Loucy (cell line): Measurements from ENCODE around the gene KLHL6.
"Not testable (repeated sequence)": the region's sequence is repeated elsewhere in the genome, so short reads cannot be mapped to it uniquely, and the experiment has no call there.

Source experiments
- H2AFZ ChIP-seq: fragments of 200-600 bp; sonication (generic); 2 replicates; pipeline ENCODE4 v1.6.0; 2016; ENCODE audit warnings: antibody characterized with exemption, mild to moderate bottlenecking, low read length, moderate library complexity
- H3F3A ChIP-seq: fragments of 200-600 bp; 2 replicates; pipeline ENCODE4 v1.6.0; 2016; ENCODE audit warnings: antibody characterized with exemption, low read depth, mild to moderate bottlenecking
- H3K27me3 ChIP-seq: fragments of 200-600 bp; sonication (generic); 2 replicates; pipeline ENCODE4 v1.6.1; 2014; ENCODE audit warnings: low read length, mild to moderate bottlenecking; ENCODE audit not compliant: insufficient read depth, poor library complexity, severe bottlenecking
- H3K36me3 ChIP-seq: fragments of 200-600 bp; sonication (generic); 2 replicates; pipeline ENCODE4 v1.6.1; 2016; ENCODE audit warnings: low read length; ENCODE audit not compliant: insufficient read depth
- H3K4me1 ChIP-seq: fragments of 200-600 bp; sonication (generic); 2 replicates; pipeline ENCODE4 v1.5.1; 2014; ENCODE audit warnings: low read length, mild to moderate bottlenecking; ENCODE audit not compliant: insufficient read depth, poor library complexity, severe bottlenecking
- H3K4me2 ChIP-seq: fragments of 200-600 bp; sonication (generic); 2 replicates; pipeline ENCODE4 v1.6.0; 2014; ENCODE audit warnings: antibody characterized with exemption, low read length, low read depth, mild to moderate bottlenecking; ENCODE audit not compliant: poor library complexity, severe bottlenecking
- H3K4me3 ChIP-seq: fragments of 200-600 bp; sonication (generic); 2 replicates; pipeline ENCODE4 v1.5.1; 2014; ENCODE audit warnings: low read length, mild to moderate bottlenecking, mixed read lengths; ENCODE audit not compliant: poor library complexity, severe bottlenecking
- H3K79me2 ChIP-seq: fragments of 200-600 bp; sonication (generic); 2 replicates; pipeline ENCODE4 v1.6.1; 2014; ENCODE audit warnings: low read length; ENCODE audit not compliant: insufficient read depth
- H3K9ac ChIP-seq: fragments of 200-600 bp; sonication (generic); 2 replicates; pipeline ENCODE4 v1.6.0; 2014; ENCODE audit warnings: mild to moderate bottlenecking, low read depth, low read length, moderate library complexity; ENCODE audit not compliant: poor library complexity, severe bottlenecking
- H3K9me2 ChIP-seq: fragments of 200-600 bp; sonication (generic); replicated peaks from 2 replicates; pipeline ENCODE4 v1.6.1; 2016; ENCODE audit warnings: low read depth, low read length, mixed read lengths
- H3K9me3 ChIP-seq: fragments of 200-600 bp; sonication (generic); 2 replicates; pipeline ENCODE4 v1.6.1; 2014; ENCODE audit warnings: mild to moderate bottlenecking, antibody characterized with exemption, low read length, low read depth; ENCODE audit not compliant: insufficient read depth
- H4K20me1 ChIP-seq: fragments of 200-600 bp; sonication (generic); 2 replicates; pipeline ENCODE4 v1.6.0; 2014; ENCODE audit warnings: antibody characterized with exemption, low read length, mild to moderate bottlenecking; ENCODE audit not compliant: insufficient read depth, poor library complexity, severe bottlenecking
- CTCF ChIP-seq: fragments of 200-600 bp; sonication (generic); conservative IDR thresholded peaks from 2 replicates; pipeline ENCODE4 v1.5.1; 2014; ENCODE audit warnings: mild to moderate bottlenecking, antibody characterized with exemption, low read length
- EZH2phosphoT487 ChIP-seq: fragments of 200-600 bp; IDR thresholded peaks from 2 replicates; pipeline ENCODE4 v1.6.1; 2018; ENCODE audit warnings: antibody characterized with exemption, mild to moderate bottlenecking, moderate library complexity, borderline replicate concordance

The KLHL6 gene

GRCh38 chr3:183513046-183513706 lies 42.3 kb downstream of the KLHL6 start:
- Histone ChIP-seq H3K79me2 (peaks cover 44% of the 10 kb centered on the region; the same call in 1 of the 2 replicates), H3K9ac (no peak overlapping the region), H3K4me2 (peak overlapping the region; percentile 19), H3K4me1 (peaks cover 41% of the 10 kb centered on the region), H2AFZ (no peak overlapping the region), H3K27me3 (no peaks in the 10 kb centered on the region), H3K9me3 (no peaks in the 10 kb centered on the region), H3K9me2 (no peaks in the 10 kb centered on the region), H4K20me1 (peaks cover 7% of the 10 kb centered on the region), H3K4me3 (no peak overlapping the region), H3F3A (peaks cover 6% of the 10 kb centered on the region), H3K36me3 (peaks cover 12% of the 10 kb centered on the region; the same call in 1 of the 2 replicates)
- no peak for TF ChIP-seq EZH2phosphoT487
- TF ChIP-seq CTCF: no peak

GRCh38 chr3:183511286-183512131 lies 44.0 kb downstream of the KLHL6 start:
- not testable (repeated sequence) for H3K4me3 ChIP-seq, H3K4me2 ChIP-seq, H3K27me3 ChIP-seq, H4K20me1 ChIP-seq, H3K9me3 ChIP-seq, H2AFZ ChIP-seq, H3K9ac ChIP-seq, H3K9me2 ChIP-seq, H3F3A ChIP-seq
- Histone ChIP-seq H3K36me3 (peaks cover 27% of the 10 kb centered on the region; the same call in 1 of the 2 replicates), H3K4me1 (peaks cover 24% of the 10 kb centered on the region), H3K79me2 (peaks cover 35% of the 10 kb centered on the region; the same call in 1 of the 2 replicates)

GRCh38 chr3:183508821-183509220 lies 46.7 kb downstream of the KLHL6 start:
- Histone ChIP-seq H2AFZ (no peak overlapping the region), H3K4me2 (no peak overlapping the region), H4K20me1 (no peaks in the 10 kb centered on the region), H3K36me3 (peaks cover 52% of the 10 kb centered on the region), H3K4me3 (no peak overlapping the region), H3K79me2 (peaks cover 17% of the 10 kb centered on the region; the same call in 1 of the 2 replicates), H3K4me1 (peaks cover 8% of the 10 kb centered on the region), H3K9me3 (no peaks in the 10 kb centered on the region; the same call in 1 of the 2 replicates), H3K27me3 (no peaks in the 10 kb centered on the region), H3F3A (no peaks in the 10 kb centered on the region), H3K9me2 (no peaks in the 10 kb centered on the region), H3K9ac (no peak overlapping the region)
- TF ChIP-seq CTCF (no peak), EZH2phosphoT487 (no peak)
